ENCODE results near the gene TNS3. TPM values are rescaled to one million over a fixed set of nuclear protein-coding genes. Genes with fewer than 3 reads are reported as not detected.

Gene TNS3
- total and polyA plus RNA-seq, 9 of the 15 experiments (the other 6 are each of a cell fraction or from before 2014, with no cell fraction given), result 0.20 TPM; not detected in 8

DNA sequence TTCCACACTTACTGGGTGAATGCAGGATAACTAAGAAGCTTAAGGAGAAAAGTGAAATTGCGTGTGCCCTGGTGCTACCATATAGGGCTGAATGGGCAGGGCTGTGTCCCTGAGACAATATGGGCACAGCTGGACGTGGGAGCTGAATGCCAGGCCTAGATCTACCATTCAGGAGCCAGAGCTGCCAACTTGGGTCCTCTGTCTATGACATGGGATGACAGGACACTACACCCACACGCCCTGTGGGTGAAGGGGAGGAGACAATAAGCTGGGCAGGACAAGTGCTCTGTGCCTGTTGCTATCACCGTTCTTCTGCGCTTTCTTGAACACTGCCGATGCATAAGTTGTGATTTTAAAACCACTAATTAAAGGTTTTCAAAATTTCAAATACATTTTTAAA lies 293.9 kb downstream of the TNS3 start:
- H3K9me1 ChIP-seq (ENCODE audit: control insufficient read depth, insufficient read depth, low read length), result no peaks in the 10 kb centered on the region
- WGBS (ENCODE audit: insufficient coverage, low coverage, missing lambda C conversion rate), result under 1% methylated on average over 6 of the region's 6 CpGs
- no TSS peak for BruUV-seq (replicated peaks)
- H3K27ac ChIP-seq (ENCODE audit: extremely low read depth, low read depth, low read length), result no peak overlapping the region
- H3K79me2 ChIP-seq (ENCODE audit: control insufficient read depth, insufficient read depth, low read length), result no peaks in the 10 kb centered on the region
- intact Hi-C loops (cut with micrococcal nuclease), result no loop called here
- no peak overlapping the region for H3K9ac ChIP-seq (ENCODE audit: insufficient read depth in 1 of 2, low read depth in 2 of 2, low read length in 2 of 2)
- ChIA-PET CTCF (ENCODE audit: low intra/inter-chr PET ratio) (no interaction called here), POLR2A (no interaction called here)
- no peaks in the 10 kb centered on the region for H3K36me3 ChIP-seq (ENCODE audit: control insufficient read depth, insufficient read depth, low read length)
- no peak overlapping the region for H3K4me3 ChIP-seq
- ATAC-seq, result no peak
- in situ Hi-C loops (cut with MboI), result loop anchor here (10.0 kb wide), 1 partner anchor 537 kb away; no protein-coding TSS in a partner anchor
- H3K4me2 ChIP-seq (ENCODE audit: insufficient read depth, low read length), result no peak overlapping the region
- no peak for DNase-seq (ENCODE audit: extremely low read depth in 1 of 4, low spot score in 3 of 4)
- H4K20me1 ChIP-seq (replicated peaks; ENCODE audit: control insufficient read depth, insufficient read depth, low read length), result no peaks in the 10 kb centered on the region
- H3K4me1 ChIP-seq (replicated peaks in 1 of 2; ENCODE audit: control insufficient read depth in 2 of 2, insufficient read depth in 2 of 2, low read length in 2 of 2), result peaks cover 0 to 2% of the 10 kb centered on the region in 2 experiments; a peak in 1 of 5 replicates
- peaks cover 0 to 11% of the 10 kb centered on the region in 2 experiments; a peak in 3 of 5 replicates for H3K27me3 ChIP-seq (ENCODE audit: control insufficient read depth in 2 of 2, insufficient read depth in 2 of 2, low read length in 2 of 2)
- no peaks in the 10 kb centered on the region for H3K9me3 ChIP-seq (replicated peaks; ENCODE audit: control insufficient read depth, insufficient read depth, low read depth, low read length)
- FAIRE-seq, result no peak
- H2AFZ ChIP-seq (ENCODE audit: low read depth, low read length), result no peak overlapping the region
- TF ChIP-seq ZZZ3 (IDR thresholded peaks at IDR 0.05), result no peak
- no peak for TF ChIP-seq CEBPZ (IDR thresholded peaks at IDR 0.05; ENCODE audit: borderline replicate concordance, low read depth, low read length)
- TF ChIP-seq RBM22 (IDR thresholded peaks at IDR 0.05; ENCODE audit: low read depth, low read length, poor library complexity, severe bottlenecking), result no peak
- TF ChIP-seq NFE2 (IDR thresholded peaks at IDR 0.05; ENCODE audit: low read depth), result no peak
- no peak for TF ChIP-seq MAZ (CRISPR knock-in tag; conservative IDR thresholded peaks at IDR 0.05 in 1 of 2, IDR thresholded peaks at IDR 0.05 in 1 of 2)
- TF ChIP-seq ZNF395 (CRISPR knock-in tag; IDR thresholded peaks at IDR 0.05), result no peak
- TF ChIP-seq, protein P1, sequence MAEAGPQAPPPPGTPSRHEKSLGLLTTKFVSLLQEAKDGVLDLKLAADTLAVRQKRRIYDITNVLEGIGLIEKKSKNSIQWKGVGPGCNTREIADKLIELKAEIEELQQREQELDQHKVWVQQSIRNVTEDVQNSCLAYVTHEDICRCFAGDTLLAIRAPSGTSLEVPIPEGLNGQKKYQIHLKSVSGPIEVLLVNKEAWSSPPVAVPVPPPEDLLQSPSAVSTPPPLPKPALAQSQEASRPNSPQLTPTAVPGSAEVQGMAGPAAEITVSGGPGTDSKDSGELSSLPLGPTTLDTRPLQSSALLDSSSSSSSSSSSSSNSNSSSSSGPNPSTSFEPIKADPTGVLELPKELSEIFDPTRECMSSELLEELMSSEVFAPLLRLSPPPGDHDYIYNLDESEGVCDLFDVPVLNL (CRISPR knock-in tag; IDR thresholded peaks at IDR 0.05; ENCODE audit: low read depth), result no peak
- TF ChIP-seq ZBTB17 (CRISPR knock-in tag; IDR thresholded peaks at IDR 0.05), result no peak
- no peak for TF ChIP-seq MYC (IDR thresholded peaks at IDR 0.05; ENCODE audit: low read depth, low read length)
- no peak for TF ChIP-seq MYC (CRISPR knock-in tag; IDR thresholded peaks at IDR 0.05; ENCODE audit: borderline replicate concordance, low read depth)
- TF ChIP-seq TCF3 (CRISPR knock-in tag; IDR thresholded peaks at IDR 0.05), result no peak
- no peak for TF ChIP-seq CBFA2T3 (IDR thresholded peaks at IDR 0.05)
- TF ChIP-seq SMAD1 (IDR thresholded peaks at IDR 0.05; ENCODE audit: low read depth, low read length, partially characterized antibody), result no peak
- TF ChIP-seq ZNF175 (CRISPR knock-in tag; IDR thresholded peaks at IDR 0.05; ENCODE audit: low read depth), result no peak
- no peak for TF ChIP-seq CEBPB (tag; IDR thresholded peaks at IDR 0.05)
- no peak for TF ChIP-seq HSF4 (CRISPR knock-in tag; IDR thresholded peaks at IDR 0.05; ENCODE audit: borderline replicate concordance)
- TF ChIP-seq TEAD2 (tag; IDR thresholded peaks at IDR 0.05), result no peak
- TF ChIP-seq POLR2H (tag; IDR thresholded peaks at IDR 0.05; ENCODE audit: low read depth), result no peak
- no peak for TF ChIP-seq OTX1 (CRISPR knock-in tag; IDR thresholded peaks at IDR 0.05)
